ENCODE results near the gene PTPRU.

The PTPRU gene

GRCh38 chr1:29322861-29323585 lies 86.7 kb downstream of the PTPRU start:
- TF ChIP-seq REST (IDR thresholded peaks at IDR 0.05; ENCODE audit: insufficient read depth in 1 of 2, low read depth in 2 of 2, low read length in 2 of 2) (no peak), FOXP2 (optimal IDR thresholded peaks at IDR 0.05; ENCODE audit: borderline replicate concordance, extremely low read depth, extremely low read length, insufficient read depth) (no peak), SIN3A (IDR thresholded peaks at IDR 0.05; ENCODE audit: borderline replicate concordance, insufficient read depth, low read length) (no peak), TAF1 (IDR thresholded peaks at IDR 0.05; ENCODE audit: borderline replicate concordance, insufficient read depth, low read length) (no peak), POLR2AphosphoS5 (IDR thresholded peaks at IDR 0.05; ENCODE audit: low read depth, low read length) (no peak)

- TF ChIP-seq SIN3A (IDR thresholded peaks at IDR 0.05; ENCODE audit: borderline replicate concordance, insufficient read depth, low read length), result no peak
- TF ChIP-seq FOXP2 (optimal IDR thresholded peaks at IDR 0.05; ENCODE audit: borderline replicate concordance, extremely low read depth, extremely low read length, insufficient read depth), result no peak
- no peak for TF ChIP-seq REST (IDR thresholded peaks at IDR 0.05; ENCODE audit: insufficient read depth in 1 of 2, low read depth in 2 of 2, low read length in 2 of 2)
- TF ChIP-seq TAF1 (IDR thresholded peaks at IDR 0.05; ENCODE audit: borderline replicate concordance, insufficient read depth, low read length), result no peak
- no peak for TF ChIP-seq POLR2AphosphoS5 (IDR thresholded peaks at IDR 0.05; ENCODE audit: low read depth, low read length)
These were observed 87.3 kb downstream of the PTPRU start for GRCh38 chr1:29323636-29324035.

- TF ChIP-seq SIN3A (IDR thresholded peaks at IDR 0.05; ENCODE audit: borderline replicate concordance, insufficient read depth, low read length) (no peak), REST (IDR thresholded peaks at IDR 0.05; ENCODE audit: insufficient read depth in 1 of 2, low read depth in 2 of 2, low read length in 2 of 2) (no peak), TAF1 (IDR thresholded peaks at IDR 0.05; ENCODE audit: borderline replicate concordance, insufficient read depth, low read length) (no peak), FOXP2 (optimal IDR thresholded peaks at IDR 0.05; ENCODE audit: borderline replicate concordance, extremely low read depth, extremely low read length, insufficient read depth) (no peak), POLR2AphosphoS5 (IDR thresholded peaks at IDR 0.05; ENCODE audit: low read depth, low read length) (no peak)
These were observed 87.9 kb downstream of the PTPRU start for GRCh38 chr1:29324202-29324601.

- no peak for TF ChIP-seq POLR2AphosphoS5 (IDR thresholded peaks at IDR 0.05; ENCODE audit: low read depth, low read length)
- TF ChIP-seq TAF1 (IDR thresholded peaks at IDR 0.05; ENCODE audit: borderline replicate concordance, insufficient read depth, low read length), result no peak
- TF ChIP-seq REST (IDR thresholded peaks at IDR 0.05; ENCODE audit: insufficient read depth in 1 of 2, low read depth in 2 of 2, low read length in 2 of 2), result no peak
- no peak for TF ChIP-seq SIN3A (IDR thresholded peaks at IDR 0.05; ENCODE audit: borderline replicate concordance, insufficient read depth, low read length)
- TF ChIP-seq FOXP2 (optimal IDR thresholded peaks at IDR 0.05; ENCODE audit: borderline replicate concordance, extremely low read depth, extremely low read length, insufficient read depth), result no peak
These were observed 88.5 kb downstream of the PTPRU start for GRCh38 chr1:29324771-29325351.
